Measurements from ENCODE around the gene MXRA7.
"Not testable (repeated sequence)": the region's sequence is repeated elsewhere in the genome, so short reads cannot be mapped to it uniquely, and the experiment has no call there.

MXRA7 gene

GRCh38 chr17:76714822-76715495 lies 4.2 kb upstream of the MXRA7 start:
- peak; percentile 77 for DNase-seq

- DNase-seq: no peak
These were observed 3.6 kb upstream of the MXRA7 start for GRCh38 chr17:76714336-76714735.

- DNase-seq: no peak
These were observed 3.0 kb upstream of the MXRA7 start for GRCh38 chr17:76713765-76714164.

- DNase-seq: not testable (repeated sequence)
These were observed 1.6 kb upstream of the MXRA7 start for GRCh38 chr17:76712321-76712720.

- DNase-seq: not testable (repeated sequence)
These were observed 558 bp downstream of the MXRA7 start for GRCh38 chr17:76709951-76710862.

GRCh38 chr17:76709077-76709950 lies 1.5 kb downstream of the MXRA7 start:
- no peak for DNase-seq

- no peak for DNase-seq
These were observed 2.6 kb downstream of the MXRA7 start for GRCh38 chr17:76707985-76708807.

GRCh38 chr17:76706817-76707216 lies 3.9 kb downstream of the MXRA7 start:
- DNase-seq: no peak

GRCh38 chr17:76704805-76705204 lies 6.0 kb downstream of the MXRA7 start:
- no peak for DNase-seq

- no peak for DNase-seq
These were observed 7.7 kb downstream of the MXRA7 start for GRCh38 chr17:76702941-76703637.

- no peak for DNase-seq
These were observed 8.7 kb downstream of the MXRA7 start for GRCh38 chr17:76702076-76702475.

- DNase-seq: no peak
These were observed 9.2 kb downstream of the MXRA7 start for GRCh38 chr17:76701471-76701967.

GRCh38 chr17:76700617-76701470 lies 9.9 kb downstream of the MXRA7 start:
- no peak for DNase-seq

GRCh38 chr17:76700270-76700616 lies 10.5 kb downstream of the MXRA7 start:
- DNase-seq: no peak

GRCh38 chr17:76698466-76698977 lies 12.2 kb downstream of the MXRA7 start:
- DNase-seq: not testable (repeated sequence)

- DNase-seq: no peak
These were observed 12.9 kb downstream of the MXRA7 start for GRCh38 chr17:76697702-76698465.

- no peak for DNase-seq
These were observed 13.7 kb downstream of the MXRA7 start for GRCh38 chr17:76696763-76697701.

All from activated naive CD4-positive, alpha-beta T cell treated with anti-CD3 and anti-CD28 coated beads, Interleukin-2, amount 50 U/mL, for 16 hours (primary cell).